Measurements from ENCODE around the gene MACROD2.

MACROD2 gene

GRCh38 chr20:14069796-14070195 is 74.5 kb downstream of the MACROD2 start:
- H3K4me3 ChIP-seq (ENCODE audit: low read length) = no peak overlapping the region
- peak; percentile 45 for DNase-seq (ENCODE audit: low read depth)
- TF ChIP-seq CTCF (conservative IDR thresholded peaks at IDR 0.05; ENCODE audit: low read length) = no peak

- TF ChIP-seq CTCF (conservative IDR thresholded peaks at IDR 0.05; ENCODE audit: low read length) = no peak
- H3K4me3 ChIP-seq (ENCODE audit: low read length) = no peak overlapping the region
- DNase-seq (ENCODE audit: low read depth) = no peak
Observed at GRCh38 chr20:14093652-14094051, 98.3 kb downstream of the MACROD2 start.

GRCh38 chr20:14098261-14098660 is 102.9 kb downstream of the MACROD2 start:
- no peak for DNase-seq (ENCODE audit: low read depth)
- H3K4me3 ChIP-seq (ENCODE audit: low read length) = no peak overlapping the region
- no peak for TF ChIP-seq CTCF (conservative IDR thresholded peaks at IDR 0.05; ENCODE audit: low read length)

- DNase-seq (ENCODE audit: low read depth) = no peak
- no peak overlapping the region for H3K4me3 ChIP-seq (ENCODE audit: low read length)
- TF ChIP-seq CTCF (conservative IDR thresholded peaks at IDR 0.05; ENCODE audit: low read length) = no peak
Observed at GRCh38 chr20:14113416-14113815, 118.1 kb downstream of the MACROD2 start.

- TF ChIP-seq CTCF (conservative IDR thresholded peaks at IDR 0.05; ENCODE audit: low read length) = no peak
- DNase-seq (ENCODE audit: low read depth) = no peak
- no peak overlapping the region for H3K4me3 ChIP-seq (ENCODE audit: low read length)
Observed at GRCh38 chr20:14114065-14114704, 118.9 kb downstream of the MACROD2 start.

- TF ChIP-seq CTCF (conservative IDR thresholded peaks at IDR 0.05; ENCODE audit: low read length) = no peak
- no peak overlapping the region for H3K4me3 ChIP-seq (ENCODE audit: low read length)
- DNase-seq (ENCODE audit: low read depth) = no peak
Observed at GRCh38 chr20:14116037-14116436, 120.7 kb downstream of the MACROD2 start.

- no peak for DNase-seq (ENCODE audit: low read depth)
- TF ChIP-seq CTCF (conservative IDR thresholded peaks at IDR 0.05; ENCODE audit: low read length) = no peak
Observed at GRCh38 chr20:14117768-14118167, 122.5 kb downstream of the MACROD2 start.

More at GRCh38 chr20:14117768-14118167, 122.5 kb downstream of the MACROD2 start:
- no peak overlapping the region for H3K4me3 ChIP-seq (ENCODE audit: low read length)
